Glutamatergic neuron (in vitro differentiated cells): Measurements from ENCODE around the gene PIEZO1. TPM values are rescaled to one million over a fixed set of nuclear protein-coding genes. Genes with fewer than 3 reads are reported as not detected.

Experiments
- DNase-seq: peaks from one replicate; pipeline ENCODE4 v3.0.0; 2022
- H3K27ac Mint-ChIP-seq: one replicate; pipeline ENCODE4 v1.8.0; 2020; ENCODE audit warnings: mild to moderate bottlenecking, mixed read lengths, inconsistent platforms; ENCODE audit not compliant: unreplicated experiment
- H3K27me3 Mint-ChIP-seq: one replicate; pipeline ENCODE4 v1.8.0; 2020; ENCODE audit warnings: mild to moderate bottlenecking, moderate library complexity, mixed read lengths, inconsistent platforms; ENCODE audit not compliant: unreplicated experiment
- H3K36me3 Mint-ChIP-seq: one replicate; pipeline ENCODE4 v1.8.0; 2020; ENCODE audit warnings: mild to moderate bottlenecking, mixed read lengths, inconsistent platforms; ENCODE audit not compliant: unreplicated experiment
- H3K4me1 Mint-ChIP-seq: one replicate; pipeline ENCODE4 v1.8.0; 2020; ENCODE audit warnings: mild to moderate bottlenecking, low read depth, mixed read lengths, inconsistent platforms; ENCODE audit not compliant: unreplicated experiment
- H3K4me3 Mint-ChIP-seq: one replicate; pipeline ENCODE4 v1.8.0; 2020; ENCODE audit warnings: mild to moderate bottlenecking, mixed read lengths, inconsistent platforms; ENCODE audit not compliant: unreplicated experiment
- H3K9me3 Mint-ChIP-seq: one replicate; pipeline ENCODE4 v1.8.0; 2020; ENCODE audit warnings: mild to moderate bottlenecking, moderate library complexity, mixed read lengths, inconsistent platforms; ENCODE audit not compliant: unreplicated experiment
- total RNA-seq: library from RNA; stranded (reverse); fragmentation: NEBNext Ultra II Directional; extraction: Animal tissue kit (Norgen Biotek cat#: 25700); gene quantifications from one replicate; pipeline ENCODE4 v1.2.1, GENCODE V29; 2021; ENCODE audit not compliant: unreplicated experiment
- TF ChIP-seq, protein P1 (sequence below): fragments of 200-600 bp; sonication (generic); IDR thresholded peaks from one replicate; pipeline ENCODE4 v1.5.0; 2021; ENCODE audit not compliant: partially characterized antibody, unreplicated experiment

Gene PIEZO1
- total RNA-seq, 1 donor from 2014 or later: 12.3 TPM

DNA sequence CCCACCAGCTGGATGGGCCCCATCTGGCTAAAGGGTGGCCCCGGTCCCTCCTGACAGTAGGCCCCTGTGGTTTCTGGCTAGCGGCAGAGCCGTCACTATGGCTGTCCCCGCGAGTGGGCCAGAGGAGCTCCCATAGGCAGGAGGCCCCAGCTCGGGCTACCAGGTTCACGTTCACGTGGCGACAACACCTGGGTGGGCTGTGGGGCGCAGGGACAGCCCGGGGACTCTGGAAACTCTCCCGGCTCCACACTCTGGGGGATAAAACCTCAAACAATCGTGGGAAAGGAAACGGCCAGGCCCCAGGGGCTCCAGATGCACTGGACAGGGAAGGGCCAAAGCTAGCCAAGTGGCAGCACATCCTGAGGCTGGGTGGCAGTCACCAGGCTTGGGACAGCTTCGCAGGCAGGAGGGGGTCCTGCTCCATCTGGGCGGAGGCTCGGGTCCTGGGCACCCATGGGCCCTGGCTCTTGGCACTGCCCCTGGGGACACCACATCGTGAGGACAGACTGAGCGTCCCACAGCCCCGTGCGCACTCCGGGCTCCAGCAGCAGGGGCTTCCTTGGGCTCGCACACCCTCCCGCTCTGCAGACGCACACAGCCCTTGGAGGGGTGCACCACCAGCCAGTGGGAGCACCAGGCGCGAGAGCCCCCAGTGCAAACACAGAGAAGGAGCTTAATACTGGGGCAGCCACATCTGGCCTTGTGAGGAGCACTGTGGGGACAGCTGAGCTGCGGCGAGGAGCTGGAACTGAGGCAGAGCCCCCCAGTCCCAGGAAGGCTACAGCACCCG is 83.2 kb downstream of the PIEZO1 start:
- Mint-ChIP-seq H3K36me3 (no peaks in the 10 kb centered on the region), H3K4me3 (no peak overlapping the region), H3K27me3 (peaks cover 3% of the 10 kb centered on the region), H3K27ac (no peak overlapping the region), H3K9me3 (peaks cover 4% of the 10 kb centered on the region), H3K4me1 (peaks cover under 1% of the 10 kb centered on the region)
- TF ChIP-seq, protein P1, sequence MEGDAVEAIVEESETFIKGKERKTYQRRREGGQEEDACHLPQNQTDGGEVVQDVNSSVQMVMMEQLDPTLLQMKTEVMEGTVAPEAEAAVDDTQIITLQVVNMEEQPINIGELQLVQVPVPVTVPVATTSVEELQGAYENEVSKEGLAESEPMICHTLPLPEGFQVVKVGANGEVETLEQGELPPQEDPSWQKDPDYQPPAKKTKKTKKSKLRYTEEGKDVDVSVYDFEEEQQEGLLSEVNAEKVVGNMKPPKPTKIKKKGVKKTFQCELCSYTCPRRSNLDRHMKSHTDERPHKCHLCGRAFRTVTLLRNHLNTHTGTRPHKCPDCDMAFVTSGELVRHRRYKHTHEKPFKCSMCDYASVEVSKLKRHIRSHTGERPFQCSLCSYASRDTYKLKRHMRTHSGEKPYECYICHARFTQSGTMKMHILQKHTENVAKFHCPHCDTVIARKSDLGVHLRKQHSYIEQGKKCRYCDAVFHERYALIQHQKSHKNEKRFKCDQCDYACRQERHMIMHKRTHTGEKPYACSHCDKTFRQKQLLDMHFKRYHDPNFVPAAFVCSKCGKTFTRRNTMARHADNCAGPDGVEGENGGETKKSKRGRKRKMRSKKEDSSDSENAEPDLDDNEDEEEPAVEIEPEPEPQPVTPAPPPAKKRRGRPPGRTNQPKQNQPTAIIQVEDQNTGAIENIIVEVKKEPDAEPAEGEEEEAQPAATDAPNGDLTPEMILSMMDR: no peak
- DNase-seq: no peak

DNA sequence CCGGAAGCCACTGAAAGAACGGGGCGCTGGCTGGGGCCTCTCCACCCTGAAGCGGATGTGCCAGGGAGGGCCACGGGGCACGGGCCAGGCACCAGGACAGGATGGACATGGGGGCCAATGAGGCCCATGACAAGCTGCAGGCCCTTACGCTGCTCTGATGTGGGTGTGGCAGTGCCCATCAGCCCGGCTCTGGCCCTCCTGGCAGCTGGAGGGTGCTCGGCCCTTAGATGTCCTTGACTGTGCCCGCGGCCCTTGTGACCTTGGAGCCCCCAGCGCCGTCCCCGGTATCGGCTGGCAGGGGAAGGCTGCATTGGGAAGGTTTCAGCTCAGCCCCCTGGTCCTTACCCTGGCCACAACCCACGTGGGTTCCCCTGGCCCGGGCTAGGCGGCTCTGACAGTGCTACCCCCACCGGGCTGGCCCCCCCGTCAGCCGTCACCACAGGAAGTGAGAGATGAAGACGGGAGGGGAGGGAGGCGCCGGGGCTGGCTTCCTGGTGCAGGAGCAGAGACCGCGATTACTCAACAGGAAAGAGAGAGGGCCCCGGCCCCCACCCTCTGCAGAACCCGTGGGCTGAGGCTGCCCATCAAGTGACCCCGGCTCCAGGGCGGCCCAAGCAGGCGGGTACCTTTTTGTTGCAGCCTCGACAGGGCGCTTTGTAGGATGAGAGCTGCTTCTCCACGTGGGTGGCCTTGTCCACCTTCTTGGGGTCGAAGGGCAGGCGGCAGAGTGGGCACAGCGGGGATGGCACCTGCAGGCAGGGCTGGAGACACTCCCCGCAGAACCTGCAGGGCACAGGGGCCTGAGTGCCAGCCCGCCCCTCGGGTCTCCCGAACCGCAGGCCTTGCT is 84.2 kb downstream of the PIEZO1 start:
- no peaks in the 10 kb centered on the region for H3K36me3 Mint-ChIP-seq
- no peak overlapping the region for H3K27ac Mint-ChIP-seq
- no peaks in the 10 kb centered on the region for H3K4me1 Mint-ChIP-seq
- peaks cover 4% of the 10 kb centered on the region for H3K9me3 Mint-ChIP-seq
- TF ChIP-seq, protein P1: no peak
- no peak for DNase-seq
- H3K27me3 Mint-ChIP-seq: peaks cover 3% of the 10 kb centered on the region
- no peak overlapping the region for H3K4me3 Mint-ChIP-seq

DNA sequence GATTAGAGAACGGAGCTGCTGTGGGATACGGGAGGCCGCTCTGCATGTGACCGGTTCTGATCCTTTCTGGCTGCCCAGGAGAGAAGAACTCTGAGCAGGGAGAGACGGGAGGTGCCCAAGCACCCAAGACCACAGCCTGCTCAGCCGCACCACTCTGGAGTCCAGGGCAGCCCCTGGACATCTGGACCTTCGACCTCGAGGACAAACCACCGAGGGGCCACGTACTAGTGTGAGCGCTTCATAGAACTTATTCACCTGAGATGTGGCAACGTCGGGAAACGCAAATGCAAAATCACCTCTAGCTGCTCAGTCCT is 84.7 kb downstream of the PIEZO1 start:
- Mint-ChIP-seq H3K36me3 (no peaks in the 10 kb centered on the region), H3K4me1 (no peaks in the 10 kb centered on the region), H3K27ac (no peak overlapping the region), H3K27me3 (peaks cover under 1% of the 10 kb centered on the region), H3K4me3 (no peak overlapping the region), H3K9me3 (peaks cover 2% of the 10 kb centered on the region)
- DNase-seq: no peak
- TF ChIP-seq, protein P1: no peak

DNA sequence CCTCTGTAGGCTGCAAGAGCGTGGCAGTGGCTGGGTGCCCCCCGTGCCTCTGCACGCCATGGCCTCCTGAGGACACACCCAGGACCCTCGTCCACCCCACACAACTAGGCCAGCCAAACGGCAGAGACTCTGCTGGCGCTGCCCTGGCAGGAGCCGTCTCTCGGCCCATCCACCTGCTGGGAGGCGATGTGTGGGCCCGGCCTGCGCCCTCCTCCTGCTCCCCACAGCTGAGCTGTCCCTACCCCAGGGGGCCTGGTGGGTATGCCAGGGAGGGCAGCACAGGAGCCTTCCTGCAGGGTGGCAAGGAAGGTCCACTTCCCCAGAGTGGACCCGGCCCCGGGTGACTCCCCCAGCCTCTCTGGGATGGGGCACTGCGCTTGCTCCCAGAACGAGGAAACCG is 85.8 kb downstream of the PIEZO1 start:
- Mint-ChIP-seq H3K9me3 (peaks cover under 1% of the 10 kb centered on the region), H3K4me1 (no peaks in the 10 kb centered on the region), H3K4me3 (no peak overlapping the region), H3K27me3 (no peaks in the 10 kb centered on the region), H3K27ac (no peak overlapping the region), H3K36me3 (no peaks in the 10 kb centered on the region)
- TF ChIP-seq, protein P1: no peak
- no peak for DNase-seq

DNA sequence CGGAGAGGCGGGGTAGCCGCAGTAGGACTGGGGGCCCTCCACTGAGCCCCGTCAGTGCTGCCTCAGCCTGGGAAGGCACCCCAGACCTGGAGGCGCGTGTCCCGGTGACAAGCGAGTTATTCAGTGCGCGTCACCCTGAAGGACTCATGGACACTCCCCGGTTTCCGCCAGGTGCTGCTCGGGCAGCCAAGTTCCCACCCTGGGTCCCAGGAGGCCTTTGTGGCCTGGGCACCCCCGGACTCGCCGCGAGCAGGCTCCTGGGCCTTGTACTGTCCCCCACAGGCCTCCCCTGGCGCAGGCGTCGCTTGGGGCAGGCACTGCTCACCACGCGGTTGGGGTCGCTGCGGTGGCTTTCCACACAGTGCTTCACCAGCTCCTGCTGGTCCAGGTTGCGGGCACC is 86.4 kb downstream of the PIEZO1 start:
- no peak overlapping the region for H3K4me3 Mint-ChIP-seq
- TF ChIP-seq, protein P1: no peak
- DNase-seq: no peak
- H3K27ac Mint-ChIP-seq: no peak overlapping the region
- H3K36me3 Mint-ChIP-seq: no peaks in the 10 kb centered on the region
- no peaks in the 10 kb centered on the region for H3K27me3 Mint-ChIP-seq
- H3K4me1 Mint-ChIP-seq: no peaks in the 10 kb centered on the region
- no peaks in the 10 kb centered on the region for H3K9me3 Mint-ChIP-seq
